NB4 (cell line): Measurements from ENCODE around the gene C2orf66.

Source experiments
- CTCF ChIP-seq: IDR thresholded peaks from one replicate; pipeline ENCODE4 v1.5.1; 2012; ENCODE audit warnings: low read depth, low read length
- MAX ChIP-seq: IDR thresholded peaks from 2 replicates; pipeline ENCODE4 v1.6.1; 2011; ENCODE audit warnings: low read depth, low read length
- MYC ChIP-seq: IDR thresholded peaks from 2 replicates; pipeline ENCODE4 v1.6.1; 2011; ENCODE audit warnings: low read depth, low read length
- POLR2A ChIP-seq: IDR thresholded peaks from 2 replicates; pipeline ENCODE4 v1.6.1; 2011; ENCODE audit warnings: mild to moderate bottlenecking; ENCODE audit not compliant: insufficient read length; ENCODE audit errors: extremely low read depth

- TF ChIP-seq CTCF (no peak), POLR2A (no peak), MYC (no peak), MAX (no peak)
Measured at GRCh38 chr2:196846295-196846694, 37.1 kb upstream of the C2orf66 start.
